Measurements from ENCODE around the gene ARHGAP23.

Gene ARHGAP23

GRCh38 chr17:38450557-38451029 lies 22.3 kb downstream of the ARHGAP23 start:
- no peaks in the 10 kb centered on the region for H3K36me3 ChIP-seq (ENCODE audit: control insufficient read depth, insufficient read depth, low read length)
- H3K4me1 ChIP-seq (ENCODE audit: control insufficient read depth, insufficient read depth, low read length), result peaks cover 18% of the 10 kb centered on the region
- H3K9ac ChIP-seq (ENCODE audit: low read length), result no peak overlapping the region
- no peaks in the 10 kb centered on the region for H3K9me3 ChIP-seq (ENCODE audit: control insufficient read depth, low read length)
- H3K4me3 ChIP-seq (ENCODE audit: low read length), result no peak overlapping the region
- peaks cover 28% of the 10 kb centered on the region for H3K27me3 ChIP-seq (ENCODE audit: control insufficient read depth, insufficient read depth, low read length)

- peaks cover 18% of the 10 kb centered on the region for H3K4me1 ChIP-seq (ENCODE audit: control insufficient read depth, insufficient read depth, low read length)
- peaks cover 34% of the 10 kb centered on the region for H3K27me3 ChIP-seq (ENCODE audit: control insufficient read depth, insufficient read depth, low read length)
- no peaks in the 10 kb centered on the region for H3K9me3 ChIP-seq (ENCODE audit: control insufficient read depth, low read length)
- H3K9ac ChIP-seq (ENCODE audit: low read length), result no peak overlapping the region
- no peak overlapping the region for H3K4me3 ChIP-seq (ENCODE audit: low read length)
- no peaks in the 10 kb centered on the region for H3K36me3 ChIP-seq (ENCODE audit: control insufficient read depth, insufficient read depth, low read length)
Observed at GRCh38 chr17:38451030-38451839, 23.0 kb downstream of the ARHGAP23 start.

- H3K4me3 ChIP-seq (ENCODE audit: low read length), result no peak overlapping the region
- no peak overlapping the region for H3K9ac ChIP-seq (ENCODE audit: low read length)
- H3K4me1 ChIP-seq (ENCODE audit: control insufficient read depth, insufficient read depth, low read length), result peaks cover 18% of the 10 kb centered on the region
- H3K36me3 ChIP-seq (ENCODE audit: control insufficient read depth, insufficient read depth, low read length), result no peaks in the 10 kb centered on the region
- H3K9me3 ChIP-seq (ENCODE audit: control insufficient read depth, low read length), result no peaks in the 10 kb centered on the region
- H3K27me3 ChIP-seq (ENCODE audit: control insufficient read depth, insufficient read depth, low read length), result peaks cover 36% of the 10 kb centered on the region
Observed at GRCh38 chr17:38451840-38452529, 23.7 kb downstream of the ARHGAP23 start.

DNA sequence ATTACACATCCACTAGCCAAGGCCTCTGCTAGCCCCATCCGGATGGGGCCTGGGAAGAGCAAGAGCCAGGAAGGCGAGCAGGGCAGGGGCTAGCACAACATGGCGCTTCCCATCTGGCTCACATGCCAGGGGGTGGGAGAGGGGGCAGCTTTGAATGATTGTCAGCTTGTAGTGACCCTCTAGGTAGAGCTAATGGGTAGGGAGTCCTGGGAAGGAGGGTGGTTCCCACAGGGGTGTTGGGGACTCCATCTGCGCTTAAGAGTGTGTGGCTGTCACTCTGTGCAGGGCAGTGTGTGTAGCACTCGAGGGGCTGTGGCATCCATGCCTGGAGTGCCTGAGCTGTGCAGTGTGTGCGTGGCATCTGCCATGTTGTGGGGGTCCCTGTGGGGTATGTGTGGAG lies 24.5 kb downstream of the ARHGAP23 start:
- peaks cover 36% of the 10 kb centered on the region for H3K27me3 ChIP-seq (ENCODE audit: control insufficient read depth, insufficient read depth, low read length)
- H3K9me3 ChIP-seq (ENCODE audit: control insufficient read depth, low read length), result no peaks in the 10 kb centered on the region
- peaks cover 18% of the 10 kb centered on the region for H3K4me1 ChIP-seq (ENCODE audit: control insufficient read depth, insufficient read depth, low read length)
- H3K4me3 ChIP-seq (ENCODE audit: low read length), result no peak overlapping the region
- no peaks in the 10 kb centered on the region for H3K36me3 ChIP-seq (ENCODE audit: control insufficient read depth, insufficient read depth, low read length)
- no peak overlapping the region for H3K9ac ChIP-seq (ENCODE audit: low read length)

DNA sequence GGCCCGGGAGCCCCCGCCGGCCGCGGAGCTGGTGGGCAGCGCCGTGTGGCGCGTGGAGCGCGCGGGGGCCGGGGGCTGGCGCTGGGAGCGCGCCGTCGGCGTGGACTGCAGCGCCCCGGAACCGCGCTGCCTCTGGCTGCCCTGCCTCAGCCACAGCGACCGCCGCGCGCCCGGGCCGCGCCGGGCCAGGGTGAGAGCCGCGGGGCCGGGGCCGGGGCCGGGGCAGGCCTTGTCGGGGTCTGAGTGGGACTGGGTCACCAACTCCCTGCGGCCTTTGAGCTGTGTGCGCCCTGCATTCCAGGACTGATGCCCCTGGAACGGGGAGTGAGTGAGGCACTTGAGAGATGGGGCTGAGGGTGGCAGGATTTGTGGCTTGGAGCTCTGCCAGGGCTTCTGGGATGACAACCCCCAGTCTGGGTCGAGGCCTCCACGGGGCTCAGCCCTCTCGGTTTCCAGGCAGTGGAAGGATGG lies 25.7 kb downstream of the ARHGAP23 start:
- H3K4me3 ChIP-seq (ENCODE audit: low read length), result no peak overlapping the region
- no peaks in the 10 kb centered on the region for H3K9me3 ChIP-seq (ENCODE audit: control insufficient read depth, low read length)
- H3K27me3 ChIP-seq (ENCODE audit: control insufficient read depth, insufficient read depth, low read length), result peaks cover 36% of the 10 kb centered on the region
- no peaks in the 10 kb centered on the region for H3K36me3 ChIP-seq (ENCODE audit: control insufficient read depth, insufficient read depth, low read length)
- no peak overlapping the region for H3K9ac ChIP-seq (ENCODE audit: low read length)
- H3K4me1 ChIP-seq (ENCODE audit: control insufficient read depth, insufficient read depth, low read length), result peaks cover 18% of the 10 kb centered on the region

DNA sequence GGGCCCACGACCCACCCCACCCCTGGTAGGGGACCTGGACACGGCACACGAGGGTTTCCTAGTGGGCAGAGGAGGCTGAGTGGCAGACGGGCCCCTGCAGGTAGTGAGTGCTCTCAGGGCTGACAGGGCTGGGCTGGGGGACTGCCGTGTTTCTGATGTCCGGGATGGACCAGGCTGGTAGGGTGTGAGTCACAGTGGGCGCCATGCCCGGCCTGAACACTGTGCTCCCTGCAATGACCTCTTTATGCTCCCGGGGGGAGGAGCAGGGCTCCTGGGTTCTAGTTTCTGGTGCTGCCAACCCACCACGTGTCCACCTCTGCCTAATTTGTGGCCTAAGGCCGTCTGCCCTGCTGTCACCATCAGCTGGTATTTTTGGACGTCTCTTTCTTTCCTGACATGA lies 26.3 kb downstream of the ARHGAP23 start:
- Histone ChIP-seq H3K36me3 (ENCODE audit: control insufficient read depth, insufficient read depth, low read length) (no peaks in the 10 kb centered on the region), H3K27me3 (ENCODE audit: control insufficient read depth, insufficient read depth, low read length) (peaks cover 36% of the 10 kb centered on the region), H3K9ac (ENCODE audit: low read length) (no peak overlapping the region), H3K4me3 (ENCODE audit: low read length) (no peak overlapping the region), H3K9me3 (ENCODE audit: control insufficient read depth, low read length) (no peaks in the 10 kb centered on the region), H3K4me1 (ENCODE audit: control insufficient read depth, insufficient read depth, low read length) (peaks cover 18% of the 10 kb centered on the region)

DNA sequence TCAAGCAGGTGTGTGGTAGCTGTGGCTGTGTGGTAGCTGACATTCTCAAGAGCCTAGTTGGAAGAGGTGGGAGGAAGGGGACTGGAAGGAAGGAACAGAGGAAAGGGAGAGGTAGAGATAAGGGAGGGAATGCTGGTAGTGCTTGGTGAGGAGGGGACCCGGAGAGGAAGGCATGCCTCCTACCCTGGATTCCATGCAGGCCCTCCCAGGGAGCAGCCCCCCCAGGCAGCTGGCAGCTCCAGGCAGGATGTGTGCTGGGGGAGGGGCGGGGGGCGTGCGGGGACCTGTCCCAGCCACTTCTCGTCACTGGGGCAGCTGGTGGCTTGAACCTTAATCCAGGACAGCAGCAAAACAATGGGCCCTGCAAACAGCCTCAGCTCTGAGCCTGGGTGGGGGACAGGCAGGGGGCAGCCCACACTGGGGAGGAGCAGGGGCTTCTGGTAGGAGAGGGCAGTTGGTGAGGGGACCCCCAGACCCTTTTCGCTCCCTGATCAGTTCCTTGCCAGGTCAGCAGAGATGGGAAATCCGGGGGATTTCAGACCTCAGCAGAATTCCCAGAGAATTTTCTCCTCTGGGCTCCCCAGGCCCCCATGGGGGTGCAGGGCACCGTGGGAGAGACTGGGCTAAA lies 27.1 kb downstream of the ARHGAP23 start:
- no peaks in the 10 kb centered on the region for H3K9me3 ChIP-seq (ENCODE audit: control insufficient read depth, low read length)
- peaks cover 36% of the 10 kb centered on the region for H3K27me3 ChIP-seq (ENCODE audit: control insufficient read depth, insufficient read depth, low read length)
- no peak overlapping the region for H3K4me3 ChIP-seq (ENCODE audit: low read length)
- no peak overlapping the region for H3K9ac ChIP-seq (ENCODE audit: low read length)
- peaks cover 20% of the 10 kb centered on the region for H3K4me1 ChIP-seq (ENCODE audit: control insufficient read depth, insufficient read depth, low read length)
- no peaks in the 10 kb centered on the region for H3K36me3 ChIP-seq (ENCODE audit: control insufficient read depth, insufficient read depth, low read length)

GRCh38 chr17:38456031-38456815 lies 28.0 kb downstream of the ARHGAP23 start:
- Histone ChIP-seq H3K9ac (ENCODE audit: low read length) (no peak overlapping the region), H3K27me3 (ENCODE audit: control insufficient read depth, insufficient read depth, low read length) (peaks cover 36% of the 10 kb centered on the region), H3K9me3 (ENCODE audit: control insufficient read depth, low read length) (no peaks in the 10 kb centered on the region), H3K4me1 (ENCODE audit: control insufficient read depth, insufficient read depth, low read length) (peaks cover 28% of the 10 kb centered on the region), H3K4me3 (ENCODE audit: low read length) (no peak overlapping the region), H3K36me3 (ENCODE audit: control insufficient read depth, insufficient read depth, low read length) (no peaks in the 10 kb centered on the region)

DNA sequence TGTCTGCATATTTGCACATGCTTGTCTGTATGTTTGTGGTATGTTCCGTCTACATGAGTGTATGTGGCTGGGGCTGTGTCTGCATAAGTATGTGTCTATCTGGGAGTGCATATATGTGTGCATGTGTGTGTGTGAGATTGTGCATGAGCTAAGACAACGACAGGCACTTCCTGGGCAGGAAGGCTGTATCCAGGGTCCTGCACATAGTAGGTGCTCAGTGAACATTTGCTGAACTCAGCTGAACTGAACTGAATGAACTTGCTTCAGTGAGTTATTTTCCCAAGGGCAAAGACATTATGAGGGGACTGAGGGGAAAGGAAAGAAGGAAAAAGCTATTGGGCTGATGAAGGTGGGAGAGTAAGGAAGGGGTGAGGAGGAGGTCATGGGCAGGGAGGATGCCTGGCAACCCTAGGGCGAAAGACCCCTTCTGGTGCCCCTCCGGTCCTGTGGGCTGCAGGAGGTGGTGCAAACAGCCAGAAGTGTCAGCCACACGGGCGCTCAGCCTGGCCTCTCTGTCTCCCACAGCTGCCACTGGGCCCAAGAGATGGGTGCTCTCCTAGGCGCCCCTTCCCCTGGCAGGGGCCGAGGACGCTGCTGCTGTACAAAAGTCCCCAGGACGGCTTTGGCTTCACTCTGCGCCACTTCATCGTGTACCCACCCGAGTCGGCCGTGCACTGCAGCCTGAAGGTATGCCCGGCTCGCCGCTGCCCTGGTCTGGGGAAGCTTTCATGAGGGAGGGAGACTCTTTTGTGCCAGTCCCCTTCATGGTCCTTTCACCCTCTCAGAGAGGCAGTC lies 29.5 kb downstream of the ARHGAP23 start:
- peaks cover 28% of the 10 kb centered on the region for H3K4me1 ChIP-seq (ENCODE audit: control insufficient read depth, insufficient read depth, low read length)

DNA sequence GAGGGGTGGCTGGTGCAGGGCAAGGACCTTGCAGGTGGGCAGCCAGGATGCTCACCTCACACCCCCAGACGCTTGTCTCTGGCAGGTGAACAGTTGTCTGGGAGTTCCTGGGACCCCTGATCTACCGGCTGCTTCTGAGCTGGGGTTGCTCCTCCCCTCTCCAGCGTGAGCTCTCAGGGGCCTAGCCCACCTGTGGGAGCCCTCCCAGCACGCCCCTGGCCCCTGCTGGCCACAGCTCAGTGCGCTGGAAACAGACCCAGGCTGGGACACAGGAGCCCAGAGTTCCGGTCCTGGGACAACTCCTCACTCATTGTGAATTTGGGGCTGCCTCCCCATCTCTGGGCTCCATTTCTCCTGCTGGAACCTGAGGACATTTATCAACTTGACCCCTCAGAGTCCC lies 30.3 kb downstream of the ARHGAP23 start:
- no peaks in the 10 kb centered on the region for H3K9me3 ChIP-seq (ENCODE audit: control insufficient read depth, low read length)
- H3K4me1 ChIP-seq (ENCODE audit: control insufficient read depth, insufficient read depth, low read length), result peaks cover 22% of the 10 kb centered on the region
- no peak overlapping the region for H3K9ac ChIP-seq (ENCODE audit: low read length)
- no peaks in the 10 kb centered on the region for H3K36me3 ChIP-seq (ENCODE audit: control insufficient read depth, insufficient read depth, low read length)
- H3K4me3 ChIP-seq (ENCODE audit: low read length), result no peak overlapping the region
- peaks cover 25% of the 10 kb centered on the region for H3K27me3 ChIP-seq (ENCODE audit: control insufficient read depth, insufficient read depth, low read length)

More for the DNA sequence above, 29.5 kb downstream of the ARHGAP23 start:
- Histone ChIP-seq H3K36me3 (ENCODE audit: control insufficient read depth, insufficient read depth, low read length) (no peaks in the 10 kb centered on the region), H3K4me3 (ENCODE audit: low read length) (no peak overlapping the region), H3K27me3 (ENCODE audit: control insufficient read depth, insufficient read depth, low read length) (peaks cover 32% of the 10 kb centered on the region), H3K9me3 (ENCODE audit: control insufficient read depth, low read length) (no peaks in the 10 kb centered on the region), H3K9ac (ENCODE audit: low read length) (no peak overlapping the region)

GRCh38 chr17:38459567-38459966 lies 31.3 kb downstream of the ARHGAP23 start:
- no peak overlapping the region for H3K4me3 ChIP-seq (ENCODE audit: low read length)
- H3K9me3 ChIP-seq (ENCODE audit: control insufficient read depth, low read length), result no peaks in the 10 kb centered on the region
- peaks cover 24% of the 10 kb centered on the region for H3K4me1 ChIP-seq (ENCODE audit: control insufficient read depth, insufficient read depth, low read length)
- no peak overlapping the region for H3K9ac ChIP-seq (ENCODE audit: low read length)
- no peaks in the 10 kb centered on the region for H3K36me3 ChIP-seq (ENCODE audit: control insufficient read depth, insufficient read depth, low read length)
- H3K27me3 ChIP-seq (ENCODE audit: control insufficient read depth, insufficient read depth, low read length), result peaks cover 22% of the 10 kb centered on the region

All from mucosa of stomach (tissue), 1 donor.